NOMO-1 (cell line): Measurements from ENCODE around the gene RS1.

Source experiments
- DNase-seq, 2 experiments: peaks; one replicate each; lab custom pipeline; 2025; ENCODE audit not compliant: unreplicated experiment in 2 of 2; lab: John Stamatoyannopoulos, UW

The RS1 gene

DNA sequence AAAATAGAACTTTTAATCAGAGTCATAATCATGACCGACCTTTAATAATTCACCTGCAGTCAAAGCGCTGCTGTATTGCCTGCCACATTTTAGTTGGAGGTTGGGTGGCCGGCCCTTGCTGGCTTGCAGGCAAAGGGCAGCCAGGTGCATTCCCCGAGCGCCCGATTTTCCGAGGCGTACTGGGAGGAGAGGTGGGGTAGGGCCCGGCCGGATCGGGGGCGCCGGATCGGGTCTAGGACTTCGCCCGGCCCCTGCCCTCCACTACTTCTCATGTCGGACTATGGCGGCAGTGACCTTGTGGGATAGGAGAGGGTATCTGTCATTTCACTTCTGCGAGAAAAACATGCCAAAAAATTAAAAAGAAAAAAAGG, 2.5 kb upstream of the RS1 start:
- no peak for DNase-seq

GRCh38 chrX:18668071-18668835, 3.7 kb downstream of the RS1 start:
- peak; percentile 78 to 91 for DNase-seq

DNA sequence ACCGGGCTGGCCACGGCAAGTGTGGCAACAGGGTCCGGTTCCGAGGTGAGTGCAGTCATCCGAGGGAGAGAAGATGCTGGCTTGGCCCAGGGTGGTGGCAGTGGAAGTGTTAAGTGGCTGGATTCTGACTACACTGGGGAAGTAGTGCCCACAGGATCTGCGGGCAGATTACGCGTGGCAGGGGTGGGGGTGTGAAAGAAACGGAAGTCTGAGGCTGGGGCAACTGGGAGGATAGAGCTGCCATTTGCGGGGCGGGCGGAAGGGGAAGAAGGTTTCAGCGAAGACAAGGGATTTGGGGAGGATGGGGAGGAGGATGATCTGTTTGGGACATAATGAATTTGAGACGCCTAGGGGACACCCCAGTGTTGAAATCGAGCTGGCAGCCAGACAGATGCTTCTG, 5.3 kb downstream of the RS1 start:
- peak; percentile 14 to 54 for DNase-seq

DNA sequence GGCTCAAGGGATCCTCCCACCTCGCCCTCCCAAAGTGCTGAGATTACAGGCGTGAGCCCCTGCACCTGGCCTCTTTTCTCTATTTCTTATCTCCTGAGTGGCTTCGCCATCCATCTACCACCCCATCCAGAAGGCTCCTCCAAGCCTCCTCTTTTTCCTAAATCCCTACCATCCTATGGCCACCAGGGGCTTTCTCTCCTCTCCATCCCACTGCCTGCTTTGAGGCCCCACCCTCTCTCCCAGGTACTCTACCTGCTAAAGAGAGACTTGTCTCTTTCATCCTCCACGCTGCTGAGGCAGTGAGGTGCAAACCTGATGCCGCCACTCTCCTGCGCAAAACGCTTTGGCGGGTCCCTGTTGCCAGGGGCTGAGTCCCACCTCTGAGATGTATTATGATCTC, 7.0 kb downstream of the RS1 start:
- no peak for DNase-seq

DNA sequence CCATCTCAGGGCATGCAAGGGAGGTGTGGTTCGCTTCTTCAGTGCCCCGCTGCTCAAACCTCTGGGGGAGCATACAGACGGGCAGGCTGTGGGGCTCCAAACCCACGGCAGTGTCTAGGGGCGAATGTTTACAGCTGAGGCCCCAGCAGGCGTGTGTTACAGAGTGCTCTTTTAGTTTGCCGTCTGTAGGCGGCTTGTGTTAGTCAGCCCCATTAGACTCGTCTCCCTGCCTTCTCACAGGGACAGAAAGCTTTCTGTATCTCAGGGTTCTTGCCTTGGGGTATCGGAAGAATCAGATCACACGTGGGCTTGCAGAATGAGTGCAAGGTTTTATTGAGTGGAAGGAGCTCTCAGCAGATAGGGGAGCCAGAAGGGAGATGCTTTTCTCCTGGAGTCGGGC, 10.6 kb downstream of the RS1 start:
- no peak for DNase-seq

GRCh38 chrX:18654875-18655836, 16.8 kb downstream of the RS1 start:
- DNase-seq, result no peak

DNA sequence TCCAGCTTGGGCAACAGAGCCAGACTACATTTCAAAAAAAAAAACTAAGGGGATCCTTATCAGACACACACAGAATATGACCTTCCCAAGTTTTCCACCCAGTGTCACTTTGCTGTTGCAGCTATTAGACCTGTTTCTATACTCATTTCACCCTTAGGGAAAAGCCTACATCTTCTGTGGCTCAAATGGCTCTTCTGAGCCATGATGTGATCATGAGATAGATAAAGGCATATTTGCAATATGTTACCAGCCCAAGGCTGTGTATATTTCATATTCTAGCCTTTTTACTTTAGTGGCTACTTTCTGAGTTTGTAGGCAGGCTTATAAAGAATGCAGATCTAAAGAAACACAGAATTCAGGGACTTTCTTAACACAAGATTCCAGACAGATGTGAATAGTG, 19.3 kb downstream of the RS1 start:
- no peak for DNase-seq

DNA sequence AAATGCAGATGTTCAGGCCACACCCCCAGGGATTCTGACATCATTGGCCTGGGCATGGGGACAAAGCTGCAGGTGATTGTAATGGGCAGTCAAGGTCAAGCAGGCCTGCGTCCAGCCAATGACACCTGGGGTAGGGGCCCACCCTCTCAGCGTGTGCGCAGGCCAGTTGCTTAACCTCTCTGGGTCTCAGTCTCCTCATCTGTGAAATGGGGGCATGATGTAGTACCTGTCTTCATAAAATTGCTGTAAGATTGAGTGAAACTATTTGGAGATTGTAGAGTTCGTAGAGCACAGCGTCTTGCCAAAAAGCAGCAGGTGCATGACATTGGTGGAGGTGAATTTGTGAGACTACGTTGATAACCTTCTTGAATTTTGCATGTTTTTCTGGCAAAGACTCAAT, 21.2 kb downstream of the RS1 start:
- DNase-seq, result no peak

- DNase-seq, result no peak
Observed at GRCh38 chrX:18649498-18649951, 22.4 kb downstream of the RS1 start.

DNA sequence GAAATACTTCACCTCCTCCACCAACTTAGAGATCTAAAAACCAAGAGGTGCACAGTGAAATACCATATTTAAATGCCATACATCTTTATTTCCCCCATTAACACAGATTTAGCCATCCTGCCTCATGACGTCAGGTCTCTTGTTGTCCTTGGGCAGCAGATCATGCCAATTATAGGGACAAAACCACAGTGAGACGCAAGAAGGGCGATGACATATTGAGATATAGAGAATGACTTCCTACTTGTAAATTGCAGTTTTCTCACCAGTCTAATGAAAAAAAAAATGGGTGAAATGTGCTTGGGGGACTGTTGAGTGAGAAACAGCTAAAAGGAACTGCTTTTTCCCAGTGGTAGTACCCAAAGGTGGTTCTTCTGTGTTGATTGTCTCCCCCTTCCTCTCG, 24.3 kb downstream of the RS1 start:
- peak; percentile 62 to 74 for DNase-seq

GRCh38 chrX:18643853-18644252, 28.1 kb downstream of the RS1 start:
- DNase-seq, result no peak

GRCh38 chrX:18643243-18643642, 28.7 kb downstream of the RS1 start:
- no peak for DNase-seq

GRCh38 chrX:18640686-18641085, 31.2 kb downstream of the RS1 start:
- no peak for DNase-seq

GRCh38 chrX:18639280-18639679, 32.6 kb downstream of the RS1 start:
- no peak for DNase-seq

GRCh38 chrX:18638398-18638797, 33.5 kb downstream of the RS1 start:
- DNase-seq, result no peak

- no peak for DNase-seq
Observed at GRCh38 chrX:18630934-18631333, 41.0 kb downstream of the RS1 start.

GRCh38 chrX:18624599-18624998, 47.3 kb downstream of the RS1 start:
- no peak for DNase-seq

GRCh38 chrX:18620349-18620748, 51.6 kb downstream of the RS1 start:
- DNase-seq, result no peak

- no peak for DNase-seq
Observed at GRCh38 chrX:18619288-18619687, 52.6 kb downstream of the RS1 start.

DNA sequence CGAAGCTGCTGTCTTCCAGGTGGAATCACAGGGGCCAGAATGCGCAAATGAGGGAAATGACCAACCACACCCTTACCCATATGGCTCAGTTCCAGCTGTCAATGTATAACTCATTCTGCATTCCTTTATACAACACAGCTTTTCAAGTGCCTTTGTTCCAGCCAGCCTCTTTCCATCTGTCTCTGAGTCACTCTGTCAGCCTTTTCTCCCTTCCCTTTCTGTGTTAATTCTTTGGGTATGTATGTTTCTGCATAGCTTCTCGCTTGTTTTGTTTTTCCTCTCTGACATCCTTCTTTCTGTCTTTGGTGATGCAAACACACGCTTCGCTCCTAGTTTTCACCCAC, 54.5 kb downstream of the RS1 start:
- no peak for DNase-seq

DNA sequence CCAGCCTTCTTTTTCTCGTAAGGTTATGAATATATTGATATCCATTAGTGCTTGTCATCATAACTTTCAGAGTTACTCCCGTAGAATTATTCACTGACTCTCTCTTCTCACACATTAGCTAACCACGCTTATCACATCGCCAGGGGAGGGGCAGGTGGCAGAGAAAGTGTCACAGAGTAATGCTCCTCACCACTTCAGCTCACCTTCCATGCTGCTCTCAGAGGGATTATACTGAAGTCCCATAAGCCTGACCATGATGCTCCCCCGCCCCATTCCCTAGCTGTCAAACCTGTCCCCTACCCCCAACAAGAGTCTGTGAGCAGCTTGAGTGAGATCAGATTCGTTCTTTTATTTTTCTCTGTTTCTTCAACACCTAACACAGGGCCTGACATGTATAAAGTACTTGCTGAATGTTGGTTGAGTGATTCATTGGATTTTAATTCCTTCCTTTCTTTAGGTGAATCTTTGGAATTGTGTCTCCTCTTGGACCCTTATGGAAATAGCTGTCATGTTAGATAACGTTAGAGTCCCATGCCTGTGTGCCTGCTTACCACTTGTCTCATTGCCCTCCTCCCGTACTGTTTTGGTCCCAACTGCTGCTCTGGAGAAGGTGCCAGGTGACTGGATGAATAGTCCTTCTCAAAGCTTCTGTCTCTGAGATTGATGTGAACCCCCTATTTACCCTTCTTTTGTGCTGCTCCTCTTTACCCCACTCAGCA, 55.1 kb downstream of the RS1 start:
- no peak for DNase-seq
